Kidney epithelial cell (primary cell): ENCODE measurements around the gene ZNF558. TPM values are rescaled to one million over a fixed set of nuclear protein-coding genes. Genes with fewer than 3 reads are reported as not detected.

Experiments used
- DNase-seq: peaks from one replicate; pipeline ENCODE4 v3.0.0-alpha.2; 2010; ENCODE audit warnings: low read depth
- H3K27me3 ChIP-seq: 2 replicates; pipeline ENCODE4 v1.6.0; 2011; ENCODE audit warnings: low read length; ENCODE audit not compliant: control insufficient read depth, insufficient read depth
- H3K36me3 ChIP-seq: 2 replicates; pipeline ENCODE4 v1.5.1; 2011; ENCODE audit warnings: low read length; ENCODE audit not compliant: control insufficient read depth, insufficient read depth
- H3K4me3 ChIP-seq: 2 replicates; pipeline ENCODE4 v1.5.1; 2011; ENCODE audit warnings: low read depth, mild to moderate bottlenecking, control low read depth, low read length
- total RNA-seq: library from RNA; depleted of rRNA; stranded (reverse); fragments of >200 nt; gene quantifications from 2 replicates; pipeline ENCODE4 v1.2.3, GENCODE V29; 2015
- TF ChIP-seq, protein P1 (sequence below): IDR thresholded peaks from 2 replicates; pipeline ENCODE4 v1.5.1; 2011; ENCODE audit warnings: mild to moderate bottlenecking, moderate library complexity, low read length, control low read depth, inconsistent platforms; ENCODE audit not compliant: insufficient read depth, poor library complexity, severe bottlenecking

ZNF558 gene
- total RNA-seq, 1 donor from 2014 or later, result 30.3 TPM

DNA sequence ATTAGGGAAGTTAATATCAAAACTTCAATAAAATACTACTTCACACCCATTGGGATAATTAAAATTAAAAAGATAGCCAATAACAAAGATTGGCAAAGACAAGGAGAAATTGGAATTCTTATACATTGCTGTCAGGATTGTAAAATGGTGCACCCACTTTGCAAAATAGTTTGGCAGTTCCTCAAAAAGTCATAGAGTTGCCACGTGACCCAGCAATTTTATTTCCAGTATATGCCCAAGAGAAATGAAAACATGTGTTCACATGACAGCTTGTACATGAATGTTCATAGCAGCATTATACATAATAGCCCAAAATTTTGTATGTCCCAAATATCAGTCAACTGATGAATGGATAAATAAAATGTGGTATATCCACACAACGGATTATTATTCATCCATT lies 3.3 kb upstream of the ZNF558 start:
- DNase-seq, result no peak
- TF ChIP-seq, protein P1, sequence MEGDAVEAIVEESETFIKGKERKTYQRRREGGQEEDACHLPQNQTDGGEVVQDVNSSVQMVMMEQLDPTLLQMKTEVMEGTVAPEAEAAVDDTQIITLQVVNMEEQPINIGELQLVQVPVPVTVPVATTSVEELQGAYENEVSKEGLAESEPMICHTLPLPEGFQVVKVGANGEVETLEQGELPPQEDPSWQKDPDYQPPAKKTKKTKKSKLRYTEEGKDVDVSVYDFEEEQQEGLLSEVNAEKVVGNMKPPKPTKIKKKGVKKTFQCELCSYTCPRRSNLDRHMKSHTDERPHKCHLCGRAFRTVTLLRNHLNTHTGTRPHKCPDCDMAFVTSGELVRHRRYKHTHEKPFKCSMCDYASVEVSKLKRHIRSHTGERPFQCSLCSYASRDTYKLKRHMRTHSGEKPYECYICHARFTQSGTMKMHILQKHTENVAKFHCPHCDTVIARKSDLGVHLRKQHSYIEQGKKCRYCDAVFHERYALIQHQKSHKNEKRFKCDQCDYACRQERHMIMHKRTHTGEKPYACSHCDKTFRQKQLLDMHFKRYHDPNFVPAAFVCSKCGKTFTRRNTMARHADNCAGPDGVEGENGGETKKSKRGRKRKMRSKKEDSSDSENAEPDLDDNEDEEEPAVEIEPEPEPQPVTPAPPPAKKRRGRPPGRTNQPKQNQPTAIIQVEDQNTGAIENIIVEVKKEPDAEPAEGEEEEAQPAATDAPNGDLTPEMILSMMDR, result no peak
- H3K4me3 ChIP-seq, result no peak overlapping the region
- H3K36me3 ChIP-seq, result no peaks in the 10 kb centered on the region
- no peaks in the 10 kb centered on the region for H3K27me3 ChIP-seq

DNA sequence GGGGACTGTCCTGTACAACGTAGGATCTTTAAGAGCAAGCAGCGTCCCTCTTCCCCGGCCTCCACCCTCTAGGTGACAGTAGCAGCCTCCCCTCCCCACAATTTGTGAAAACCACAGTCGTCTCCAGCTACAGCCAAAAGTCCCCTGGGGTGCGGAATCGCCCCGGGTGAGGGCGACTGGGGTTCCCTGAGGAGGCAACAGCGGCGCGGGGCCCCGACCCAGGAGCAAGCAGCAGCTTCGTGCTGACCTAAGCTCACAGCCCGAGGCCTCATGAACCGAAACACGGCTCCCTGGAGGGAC lies 322 bp downstream of the ZNF558 start:
- Histone ChIP-seq H3K36me3 (peaks cover 1% of the 10 kb centered on the region), H3K27me3 (no peaks in the 10 kb centered on the region), H3K4me3 (peak overlapping the region; percentile 84)
- TF ChIP-seq, protein P1, result no peak
- DNase-seq, result no peak

DNA sequence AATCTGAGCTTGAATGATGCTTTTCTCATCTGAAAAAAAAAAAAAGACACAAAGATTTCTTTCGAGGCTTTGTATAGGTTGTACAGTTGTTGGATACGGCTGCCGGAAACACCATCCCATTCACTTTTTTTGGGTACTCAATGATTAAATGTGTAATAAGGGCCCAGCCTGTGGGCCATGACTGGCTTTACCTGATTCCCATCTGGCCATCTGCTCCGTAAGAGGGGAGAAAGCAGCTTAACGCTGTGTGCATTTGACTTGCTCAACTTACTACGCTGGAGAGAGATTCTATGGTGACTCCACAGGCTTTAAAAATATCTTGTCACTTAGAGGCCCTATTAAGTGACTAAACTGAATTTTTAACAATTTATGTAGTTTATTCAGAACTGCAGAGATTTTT lies 731 bp downstream of the ZNF558 start:
- Histone ChIP-seq H3K27me3 (no peaks in the 10 kb centered on the region), H3K36me3 (peaks cover 1% of the 10 kb centered on the region), H3K4me3 (peak overlapping the region; percentile 84)
- no peak for DNase-seq
- TF ChIP-seq, protein P1, result no peak

DNA sequence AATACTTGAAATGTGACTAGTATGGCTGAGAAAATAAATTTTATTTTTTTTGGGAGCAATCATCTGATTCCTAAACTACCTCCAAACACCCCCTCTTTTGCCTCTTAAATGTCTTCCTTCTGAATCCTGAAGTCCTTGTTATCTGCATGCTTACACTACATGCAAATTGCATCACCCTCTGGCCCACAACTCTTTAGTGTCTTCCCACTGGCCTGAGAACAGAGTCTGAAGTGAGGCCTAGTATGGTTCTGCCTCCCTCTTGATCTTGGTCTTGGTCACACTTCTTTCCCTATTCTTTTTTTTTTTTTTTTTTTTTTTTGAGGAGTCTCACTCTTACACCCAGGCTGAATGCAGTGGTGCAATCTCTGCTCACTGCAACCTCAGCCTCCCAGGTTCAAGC lies 4.8 kb downstream of the ZNF558 start:
- peaks cover 1% of the 10 kb centered on the region for H3K36me3 ChIP-seq
- H3K4me3 ChIP-seq, result no peak overlapping the region
- H3K27me3 ChIP-seq, result no peaks in the 10 kb centered on the region
- TF ChIP-seq, protein P1, result no peak
- no peak for DNase-seq

DNA sequence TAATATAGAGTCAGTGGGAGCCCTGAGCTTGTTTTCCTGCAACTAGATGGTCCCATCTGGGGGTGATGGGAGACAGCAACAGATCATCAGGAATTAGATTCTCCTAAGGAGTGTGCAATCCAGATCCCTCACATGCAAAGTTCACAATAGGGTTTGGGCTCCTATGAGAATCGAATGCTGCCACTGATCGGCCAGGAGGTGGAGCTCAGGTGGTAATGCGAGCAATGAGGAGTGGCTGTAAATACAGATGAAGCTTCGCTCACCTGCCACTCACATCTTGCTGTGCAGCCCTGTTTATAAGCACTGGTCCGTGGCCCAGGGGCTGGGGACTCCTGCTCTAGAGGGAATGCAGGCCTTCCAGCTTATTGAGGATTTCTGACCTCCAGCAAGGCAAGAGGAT lies 5.7 kb downstream of the ZNF558 start:
- Histone ChIP-seq H3K36me3 (peaks cover 1% of the 10 kb centered on the region), H3K27me3 (no peaks in the 10 kb centered on the region), H3K4me3 (no peak overlapping the region)
- no peak for DNase-seq
- TF ChIP-seq, protein P1, result no peak

DNA sequence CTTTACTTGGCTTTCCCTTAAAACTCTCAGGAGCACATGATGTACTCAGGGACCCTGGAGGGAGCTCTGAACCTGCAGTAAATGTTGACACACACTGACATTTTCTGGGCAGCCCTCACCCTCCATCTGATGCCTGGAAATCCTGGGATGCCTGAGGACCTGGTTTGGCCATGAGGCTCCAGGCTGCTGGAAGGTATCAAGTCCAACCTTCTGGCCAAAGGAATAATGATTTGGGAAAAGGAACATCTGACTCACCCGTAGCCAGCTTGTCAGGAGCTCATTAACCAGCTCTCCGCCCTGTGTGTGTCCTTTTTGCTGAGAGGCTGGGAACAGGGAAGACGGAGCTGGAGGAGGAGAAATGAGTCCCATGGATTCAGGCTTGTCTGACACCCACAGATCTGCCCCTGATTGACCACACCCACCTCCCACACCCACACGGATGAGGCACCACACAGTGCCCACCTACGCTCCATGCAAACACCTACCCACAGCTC lies 10.3 kb downstream of the ZNF558 start:
- Histone ChIP-seq H3K4me3 (no peak overlapping the region), H3K36me3 (peaks cover 1% of the 10 kb centered on the region), H3K27me3 (no peaks in the 10 kb centered on the region)
- no peak for DNase-seq
- TF ChIP-seq, protein P1, result no peak
